ENCODE measurements around the gene LRCH4. TPM values are rescaled to one million over a fixed set of nuclear protein-coding genes. Genes with fewer than 3 reads are reported as not detected.

LRCH4 gene
- total RNA-seq, 4 donors from 2014 or later: 28.0 to 73.6 (median 51.3) TPM

- TF ChIP-seq, protein P1, sequence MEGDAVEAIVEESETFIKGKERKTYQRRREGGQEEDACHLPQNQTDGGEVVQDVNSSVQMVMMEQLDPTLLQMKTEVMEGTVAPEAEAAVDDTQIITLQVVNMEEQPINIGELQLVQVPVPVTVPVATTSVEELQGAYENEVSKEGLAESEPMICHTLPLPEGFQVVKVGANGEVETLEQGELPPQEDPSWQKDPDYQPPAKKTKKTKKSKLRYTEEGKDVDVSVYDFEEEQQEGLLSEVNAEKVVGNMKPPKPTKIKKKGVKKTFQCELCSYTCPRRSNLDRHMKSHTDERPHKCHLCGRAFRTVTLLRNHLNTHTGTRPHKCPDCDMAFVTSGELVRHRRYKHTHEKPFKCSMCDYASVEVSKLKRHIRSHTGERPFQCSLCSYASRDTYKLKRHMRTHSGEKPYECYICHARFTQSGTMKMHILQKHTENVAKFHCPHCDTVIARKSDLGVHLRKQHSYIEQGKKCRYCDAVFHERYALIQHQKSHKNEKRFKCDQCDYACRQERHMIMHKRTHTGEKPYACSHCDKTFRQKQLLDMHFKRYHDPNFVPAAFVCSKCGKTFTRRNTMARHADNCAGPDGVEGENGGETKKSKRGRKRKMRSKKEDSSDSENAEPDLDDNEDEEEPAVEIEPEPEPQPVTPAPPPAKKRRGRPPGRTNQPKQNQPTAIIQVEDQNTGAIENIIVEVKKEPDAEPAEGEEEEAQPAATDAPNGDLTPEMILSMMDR (IDR thresholded peaks at IDR 0.05; ENCODE audit: low read depth): no peak
Observed at GRCh38 chr7:100574362-100575205, 11.3 kb downstream of the LRCH4 start.

- TF ChIP-seq, protein P1 (IDR thresholded peaks at IDR 0.05; ENCODE audit: low read depth): no peak
Observed at GRCh38 chr7:100573691-100574361, 12.1 kb downstream of the LRCH4 start, which contains the start of gene SAP25. Gene SAP25 (minus strand): TSS chr7:100573900. CDS start chr7:100573742, 158 bp downstream.

DNA sequence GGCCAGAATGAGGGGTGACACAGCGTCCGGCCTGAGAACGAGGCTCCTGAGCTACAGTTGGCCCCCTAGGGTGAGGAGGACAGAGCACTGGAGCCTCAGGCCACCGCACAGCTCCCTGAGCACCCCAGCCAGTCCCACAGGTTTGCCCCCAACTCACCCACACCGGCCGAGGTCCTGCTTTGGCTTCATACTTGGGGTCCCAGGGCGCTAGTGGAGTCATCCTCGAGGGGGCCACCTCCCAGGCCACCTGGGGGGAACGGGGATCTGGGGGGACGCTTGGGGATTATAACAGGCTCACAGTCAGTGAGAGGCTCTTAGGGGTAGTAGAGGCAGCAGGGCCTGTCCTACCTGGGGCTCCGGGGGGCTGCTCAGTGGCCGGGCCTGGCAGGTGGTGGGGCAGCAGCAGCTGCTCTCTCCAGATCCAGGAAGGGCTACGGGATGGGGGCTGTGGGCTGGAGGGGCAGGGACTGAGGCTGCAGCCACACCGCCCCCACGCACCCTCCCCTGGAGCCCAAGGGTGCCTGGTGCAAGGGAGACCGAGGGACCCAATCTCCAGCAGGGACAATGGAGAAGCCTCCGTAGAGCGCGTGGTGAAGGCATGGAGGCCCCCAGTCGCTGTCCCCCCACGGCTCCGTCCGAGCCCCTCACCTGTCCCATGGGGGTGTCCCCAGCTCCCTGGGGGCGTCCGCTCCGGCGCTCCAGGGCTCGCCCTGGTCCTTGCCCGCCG lies 12.8 kb downstream of the LRCH4 start:
- TF ChIP-seq, protein P1 (IDR thresholded peaks at IDR 0.05; ENCODE audit: low read depth): no peak

GRCh38 chr7:100572281-100572948 lies 13.5 kb downstream of the LRCH4 start:
- TF ChIP-seq, protein P1 (IDR thresholded peaks at IDR 0.05; ENCODE audit: low read depth): no peak

DNA sequence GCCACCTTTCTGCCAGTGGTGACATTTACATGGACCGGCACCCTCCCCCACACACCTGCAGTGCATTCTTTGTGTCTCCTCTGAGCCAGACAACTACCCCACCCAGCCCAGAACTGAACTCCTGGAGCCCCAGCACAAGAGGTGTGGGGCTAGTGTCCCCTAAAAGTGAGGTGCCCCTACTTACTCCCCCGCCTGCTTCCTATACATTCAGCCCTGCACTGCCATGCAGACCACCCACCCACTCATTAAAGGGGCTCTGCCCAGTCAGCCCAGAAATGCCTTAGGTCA lies 14.2 kb downstream of the LRCH4 start:
- TF ChIP-seq, protein P1 (IDR thresholded peaks at IDR 0.05; ENCODE audit: low read depth): no peak

GRCh38 chr7:100570954-100571828 lies 14.7 kb downstream of the LRCH4 start:
- TF ChIP-seq, protein P1 (IDR thresholded peaks at IDR 0.05; ENCODE audit: low read depth): no peak
